K562 (cell line): ENCODE data around the gene GJC2. TPM values are rescaled to one million over a fixed set of nuclear protein-coding genes. Genes with fewer than 3 reads are reported as not detected.

Experiments used
- CBX1 ChIP-seq: sonication (generic); IDR thresholded peaks from 2 replicates; pipeline ENCODE4 v1.6.1; 2016; ENCODE audit warnings: antibody characterized with exemption, low read depth, mild to moderate bottlenecking
- CHD2 ChIP-seq: IDR thresholded peaks from 2 replicates; pipeline ENCODE4 v1.6.1; 2011; ENCODE audit warnings: low read depth, low read length
- ETV6 ChIP-seq, 3 experiments: fragments of 150-350 bp in 1 of 3; sonication (generic) in 1 of 3; formaldehyde crosslinking in 1 of 3; IDR thresholded peaks; 2 replicates each; pipeline versions ENCODE4 v1.6.1 to v1.8.0; 2014 to 2022; ENCODE audit warnings: borderline replicate concordance in 2 of 3, low read depth in 2 of 3, antibody characterized with exemption in 1 of 3, low read length in 1 of 3, mild to moderate bottlenecking in 1 of 3, missing genetic modification reagents in 1 of 3
- FOXA3 ChIP-seq, 2 experiments: fragments of 450-650 bp in 1 of 2; sonication (generic) in 1 of 2; formaldehyde crosslinking; IDR thresholded peaks in 1 of 2; conservative IDR thresholded peaks in 1 of 2; 2 replicates each; pipeline versions ENCODE4 v1.4.0 to v1.8.0; 2020 to 2022; ENCODE audit warnings: mild to moderate bottlenecking in 2 of 2, missing genetic modification reagents in 1 of 2
- GABPB1 ChIP-seq: sonication (generic); formaldehyde crosslinking; IDR thresholded peaks from 2 replicates; pipeline ENCODE4 v1.8.0; 2022; ENCODE audit warnings: mild to moderate bottlenecking, missing genetic modification reagents
- ID3 ChIP-seq, 2 experiments: fragments of 250-450 bp in 1 of 2; fragments of 450-650 bp in 1 of 2; sonication (Bioruptor Pico) in 1 of 2; IDR thresholded peaks; 2 replicates each; pipeline versions ENCODE4 v1.6.1 to v1.8.0; 2016 to 2021; ENCODE audit warnings: mild to moderate bottlenecking in 2 of 2, moderate library complexity in 2 of 2, missing compliant biosample characterization in 1 of 2, missing genetic modification characterization in 1 of 2
- MCM2 ChIP-seq: fragments of 450-650 bp; IDR thresholded peaks from 2 replicates; pipeline ENCODE4 v1.6.1; 2017; ENCODE audit warnings: low read depth, mild to moderate bottlenecking
- MED1 ChIP-seq: sonication (generic); formaldehyde crosslinking; IDR thresholded peaks from 2 replicates; pipeline ENCODE4 v1.8.1; 2023; ENCODE audit warnings: missing genetic modification reagents, borderline replicate concordance
- MNT ChIP-seq, 2 experiments: fragments of 450-650 bp; conservative IDR thresholded peaks; 2 replicates each; pipeline ENCODE4 v1.6.1; 2017; ENCODE audit warnings: mild to moderate bottlenecking in 2 of 2, moderate library complexity in 2 of 2
- NBN ChIP-seq: fragments of 450-650 bp; IDR thresholded peaks from 2 replicates; pipeline ENCODE4 v1.6.1; 2016; ENCODE audit warnings: low read depth, mild to moderate bottlenecking
- NELFE ChIP-seq: IDR thresholded peaks from 2 replicates; pipeline ENCODE4 v1.6.1; 2011; ENCODE audit warnings: mild to moderate bottlenecking; ENCODE audit not compliant: insufficient read depth, insufficient read length
- NFYB ChIP-seq: IDR thresholded peaks from 2 replicates; pipeline ENCODE4 v1.6.1; 2011; ENCODE audit warnings: mild to moderate bottlenecking, moderate library complexity; ENCODE audit not compliant: insufficient read length; ENCODE audit errors: extremely low read depth
- PTTG1 ChIP-seq: fragments of 450-650 bp; IDR thresholded peaks from 2 replicates; pipeline ENCODE4 v1.6.1; 2016; ENCODE audit warnings: low read depth, mild to moderate bottlenecking, missing genetic modification characterization, missing compliant biosample characterization
- RFX7 ChIP-seq: fragments of 250-450 bp; sonication (Bioruptor Pico); IDR thresholded peaks from 2 replicates; pipeline ENCODE4 v1.5.1; 2021; ENCODE audit warnings: mild to moderate bottlenecking
- ZBTB12 ChIP-seq: fragments of 250-450 bp; sonication (Bioruptor Pico); IDR thresholded peaks from 2 replicates; pipeline ENCODE4 v1.4.0; 2020
- ZC3H11A ChIP-seq: IDR thresholded peaks from 2 replicates; pipeline ENCODE4 v1.6.1; 2012; ENCODE audit warnings: low read depth, low read length, improper control_type of control experiment
- ZFPM2 ChIP-seq: fragments of 250-450 bp; sonication (Bioruptor Pico); IDR thresholded peaks from 2 replicates; pipeline ENCODE4 v1.5.1; 2022; ENCODE audit warnings: mild to moderate bottlenecking
- polyA plus RNA-seq, 8 experiments: library from polyadenylated mRNA; depleted of rRNA in 4 of 8; stranded (reverse) in 5 of 8; unstranded in 3 of 8; fragments of >200 nt; fragmentation: Nextera tagmentation in 2 of 8; fragmentation: Illumina TruSeq in 1 of 8; extraction: Ambion mirVana in 2 of 8; extraction: Trizol in 1 of 8; gene quantifications; 2 replicates each; pipeline versions ENCODE4 v1.2.1 to v1.2.3, GENCODE V29; 2011 to 2014; ENCODE audit warnings: inconsistent platforms in 1 of 8, missing spikeins in 1 of 8
- total RNA-seq, 7 experiments: library from RNA; depleted of rRNA in 6 of 7; stranded (reverse); fragments of >200 nt in 6 of 7; fragmentation: Illumina TruSeq in 2 of 7; extraction: Trizol in 2 of 7; gene quantifications; 2 replicates each; pipeline versions ENCODE4 v1.2.1 to v1.2.3, GENCODE V29; 2011 to 2021; ENCODE audit warnings: low replicate concordance in 1 of 7

GJC2 gene
- total and polyA plus RNA-seq, 9 of the 15 experiments (the other 6 are each of a cell fraction or from before 2014, with no cell fraction given): 0.03 to 0.62 (median 0.11) TPM; not detected in 2

DNA sequence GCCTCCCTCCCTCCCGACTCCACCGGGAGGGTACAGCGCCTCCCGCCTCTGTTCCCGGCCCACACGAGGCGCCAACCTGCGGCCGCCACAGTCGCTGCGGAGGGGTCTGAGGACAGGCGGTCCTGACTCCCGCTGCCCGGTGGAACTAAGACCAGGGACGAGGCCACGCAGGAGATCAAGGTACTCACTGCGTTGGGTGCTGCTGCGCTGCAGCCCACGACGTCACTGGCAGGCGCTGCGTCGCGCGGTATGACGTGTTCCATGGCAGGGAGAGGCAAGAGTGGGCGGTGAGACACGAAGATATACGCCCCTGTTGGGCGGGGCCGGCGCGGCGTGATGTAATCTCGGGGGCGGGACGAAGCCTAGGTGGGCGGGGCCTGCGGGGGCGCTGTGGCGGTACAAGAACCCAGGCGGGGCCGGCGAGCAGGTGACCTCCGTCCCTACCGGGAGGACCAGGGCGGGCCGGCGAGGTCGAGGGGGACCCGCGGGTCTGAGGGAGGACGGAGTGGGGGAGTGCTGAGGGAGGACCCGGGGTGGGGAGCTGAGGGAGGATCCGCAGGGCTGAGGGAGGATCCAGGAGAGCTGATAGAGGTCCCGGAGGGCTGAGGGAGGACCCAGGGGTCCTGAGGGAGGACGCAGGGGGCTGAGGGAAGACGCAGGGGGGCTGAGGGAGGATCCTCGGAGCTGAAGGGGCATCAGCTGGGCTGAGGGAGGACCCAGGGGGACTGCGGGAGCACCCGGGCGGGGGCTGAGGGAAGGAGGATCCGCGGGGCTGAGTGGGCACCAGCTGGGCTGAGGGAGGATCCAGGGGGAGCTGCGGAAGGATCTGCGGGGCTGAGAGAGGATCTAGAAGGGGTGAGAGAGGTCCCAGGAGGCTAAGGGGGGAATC is 40.4 kb upstream of the GJC2 start, which contains the start of gene MRPL55 (continued):
- TF ChIP-seq ID3 (CRISPR knock-in tag; IDR thresholded peaks at IDR 0.05): no peak
- TF ChIP-seq ID3 (tag; IDR thresholded peaks at IDR 0.05): no peak
- peak; percentile 87 for TF ChIP-seq MCM2
- peak; percentile 82 to 92 for TF ChIP-seq MNT (conservative IDR thresholded peaks at IDR 0.05)
- TF ChIP-seq NBN: peak; percentile 99
- TF ChIP-seq FOXA3 (CRISPR knock-in tag; conservative IDR thresholded peaks at IDR 0.05 in 1 of 2, IDR thresholded peaks at IDR 0.05 in 1 of 2): peak in 1 of 2 experiments; percentile 38; a peak in 1 of 4 replicates
- peak; percentile 53; the same call in 1 of the 2 replicates for TF ChIP-seq CHD2
- TF ChIP-seq ZFPM2 (CRISPR knock-in tag): 0 out of 2 replicates have a peak, but pooled peaks have one; percentile 36
- no peak for TF ChIP-seq PTTG1 (tag)
- no peak for TF ChIP-seq RFX7 (CRISPR knock-in tag)
- TF ChIP-seq NFYB: peak; percentile 6
- peak; percentile 67 for TF ChIP-seq GABPB1 (CRISPR knock-in tag)
- no peak for TF ChIP-seq ZC3H11A
- no peak for TF ChIP-seq NELFE
- TF ChIP-seq ZBTB12 (CRISPR knock-in tag): peak; percentile 100
- TF ChIP-seq ETV6 (IDR thresholded peaks at IDR 0.05; ENCODE audit: borderline replicate concordance in 1 of 2, low read depth in 2 of 2, low read length in 1 of 2): no peak; a peak in 1 of 4 replicates
- TF ChIP-seq ETV6 (CRISPR knock-in tag; IDR thresholded peaks at IDR 0.05; ENCODE audit: borderline replicate concordance): no peak
- 0 out of 2 replicates have a peak, but pooled peaks have one; percentile 81 for TF ChIP-seq CBX1
- TF ChIP-seq MED1 (CRISPR knock-in tag): no peak
